HEK293T (cell line): ENCODE results near the gene MRPS7.

ENCODE experiments used
- CTCF ChIA-PET: fragments of 350-600 bp; formaldehyde crosslinking; extraction: SDS; loops from one replicate; lab custom pipeline; 2021; ENCODE audit warnings: antibody characterized with exemption, inconsistent platforms; lab: Yijun Ruan, JAX
- POLR2A ChIA-PET: fragments of 350-600 bp; formaldehyde crosslinking; extraction: SDS; loops from one replicate; lab custom pipeline; 2020; ENCODE audit warnings: antibody characterized with exemption, inconsistent platforms; lab: Yijun Ruan, JAX
- DNase-seq: peaks from one replicate; pipeline ENCODE4 v3.0.0; 2012; ENCODE audit warnings: mixed read lengths; ENCODE audit errors: extremely low spot score
- ARNT ChIP-seq: fragments of 450-650 bp; IDR thresholded peaks from 2 replicates; pipeline ENCODE4 v1.6.1; 2017; ENCODE audit warnings: mild to moderate bottlenecking
- BHLHE40 ChIP-seq: fragments of 450-650 bp; IDR thresholded peaks from 2 replicates; pipeline ENCODE4 v1.6.1; 2016; ENCODE audit warnings: mild to moderate bottlenecking, moderate library complexity, borderline replicate concordance
- CTBP1 ChIP-seq: fragments of 450-650 bp; IDR thresholded peaks from 2 replicates; pipeline ENCODE4 v1.6.1; 2016; ENCODE audit warnings: borderline replicate concordance
- ELF4 ChIP-seq: fragments of 450-650 bp; IDR thresholded peaks from 2 replicates; pipeline ENCODE4 v1.6.1; 2017; ENCODE audit warnings: antibody characterized with exemption
- FOXA1 ChIP-seq: fragments of 450-650 bp; IDR thresholded peaks from 2 replicates; pipeline ENCODE4 v1.6.1; 2016; ENCODE audit warnings: mild to moderate bottlenecking
- FOXK2 ChIP-seq: fragments of 450-650 bp; IDR thresholded peaks from 2 replicates; pipeline ENCODE4 v1.6.1; 2016; ENCODE audit warnings: mild to moderate bottlenecking
- FOXM1 ChIP-seq: fragments of 450-650 bp; IDR thresholded peaks from 2 replicates; pipeline ENCODE4 v1.6.1; 2017; ENCODE audit warnings: mild to moderate bottlenecking, borderline replicate concordance
- HDGF ChIP-seq: fragments of 450-650 bp; IDR thresholded peaks from 2 replicates; pipeline ENCODE4 v1.6.1; 2017; ENCODE audit warnings: antibody characterized with exemption, borderline replicate concordance
- L3MBTL2 ChIP-seq: fragments of 450-650 bp; conservative IDR thresholded peaks from 2 replicates; pipeline ENCODE4 v1.6.1; 2016; ENCODE audit warnings: mild to moderate bottlenecking
- LEF1 ChIP-seq: fragments of 450-650 bp; IDR thresholded peaks from 2 replicates; pipeline ENCODE4 v1.6.1; 2017; ENCODE audit warnings: mild to moderate bottlenecking, borderline replicate concordance
- NFRKB ChIP-seq: fragments of 450-650 bp; IDR thresholded peaks from 2 replicates; pipeline ENCODE4 v1.6.1; 2016; ENCODE audit warnings: mild to moderate bottlenecking, moderate library complexity
- SP1 ChIP-seq: fragments of 450-650 bp; IDR thresholded peaks from 2 replicates; pipeline ENCODE4 v1.6.1; 2017
- SUZ12 ChIP-seq: fragments of 450-650 bp; IDR thresholded peaks from 2 replicates; pipeline ENCODE4 v1.6.1; 2016; ENCODE audit warnings: mild to moderate bottlenecking
- TARDBP ChIP-seq: fragments of 450-650 bp; IDR thresholded peaks from 2 replicates; pipeline ENCODE4 v1.6.1; 2016
- ZNF384 ChIP-seq: fragments of 450-650 bp; IDR thresholded peaks from 2 replicates; pipeline ENCODE4 v1.6.1; 2016
- TF ChIP-seq, protein P1 (sequence below): fragments of 450-650 bp; IDR thresholded peaks from 2 replicates; pipeline ENCODE4 v1.6.1; 2016

MRPS7 gene

DNA sequence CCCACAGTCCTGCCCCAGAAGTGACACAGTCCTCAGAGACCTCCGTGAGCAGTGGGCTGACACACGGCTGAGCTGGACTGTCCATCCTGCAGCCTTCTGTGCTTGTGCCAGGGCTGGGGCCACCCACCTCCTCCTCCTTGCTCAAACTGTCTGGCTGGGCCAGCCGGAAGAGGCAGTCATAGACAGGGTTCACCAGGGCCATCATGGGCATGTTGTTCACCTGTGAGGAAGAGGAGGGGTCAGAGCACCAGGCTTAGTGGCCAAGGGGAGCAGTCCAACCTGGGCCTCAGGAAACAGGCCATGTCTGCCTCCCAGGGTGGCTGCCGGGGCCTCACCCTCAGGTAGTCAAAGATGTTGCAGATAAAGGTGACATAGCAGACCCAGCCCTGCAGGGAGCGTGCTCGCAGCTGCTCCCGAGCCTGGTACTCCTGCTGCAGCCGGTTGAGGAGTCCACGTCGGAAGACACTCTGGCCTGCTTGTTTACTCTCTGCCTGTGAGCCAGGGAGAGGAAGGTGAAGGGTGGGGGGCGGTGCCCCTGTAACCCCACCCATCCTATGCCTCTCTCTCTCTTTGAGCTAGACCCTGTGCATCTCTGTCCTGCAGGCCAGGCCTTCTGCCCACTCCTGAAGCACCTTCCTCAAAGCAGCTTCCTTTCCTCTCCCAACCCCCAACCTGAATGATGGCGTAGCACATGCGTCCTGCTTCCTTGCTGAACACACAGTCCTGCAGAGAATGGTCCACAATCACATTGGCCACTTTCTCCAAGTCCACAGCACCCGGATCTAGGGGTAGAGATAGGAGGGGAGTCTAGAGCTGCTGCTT, 5.9 kb downstream of the MRPS7 start:
- ChIA-PET POLR2A (interaction anchor here (0.7 to 2.4 kb wide), 3 partner anchors 10 to 126 kb away, joined by 4 to 11 read pairs (median 6); partner anchors contain the start of gene SLC25A19), CTCF (no interaction called here)
- DNase-seq = no peak
- TF ChIP-seq CTBP1 (no peak), HDGF (no peak), SP1 (no peak), FOXK2 (no peak), NFRKB (no peak), LEF1 (no peak), FOXM1 (no peak), TARDBP (no peak), ZNF384 (no peak)
- TF ChIP-seq, protein P1, sequence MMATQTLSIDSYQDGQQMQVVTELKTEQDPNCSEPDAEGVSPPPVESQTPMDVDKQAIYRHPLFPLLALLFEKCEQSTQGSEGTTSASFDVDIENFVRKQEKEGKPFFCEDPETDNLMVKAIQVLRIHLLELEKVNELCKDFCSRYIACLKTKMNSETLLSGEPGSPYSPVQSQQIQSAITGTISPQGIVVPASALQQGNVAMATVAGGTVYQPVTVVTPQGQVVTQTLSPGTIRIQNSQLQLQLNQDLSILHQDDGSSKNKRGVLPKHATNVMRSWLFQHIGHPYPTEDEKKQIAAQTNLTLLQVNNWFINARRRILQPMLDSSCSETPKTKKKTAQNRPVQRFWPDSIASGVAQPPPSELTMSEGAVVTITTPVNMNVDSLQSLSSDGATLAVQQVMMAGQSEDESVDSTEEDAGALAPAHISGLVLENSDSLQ = no peak

DNA sequence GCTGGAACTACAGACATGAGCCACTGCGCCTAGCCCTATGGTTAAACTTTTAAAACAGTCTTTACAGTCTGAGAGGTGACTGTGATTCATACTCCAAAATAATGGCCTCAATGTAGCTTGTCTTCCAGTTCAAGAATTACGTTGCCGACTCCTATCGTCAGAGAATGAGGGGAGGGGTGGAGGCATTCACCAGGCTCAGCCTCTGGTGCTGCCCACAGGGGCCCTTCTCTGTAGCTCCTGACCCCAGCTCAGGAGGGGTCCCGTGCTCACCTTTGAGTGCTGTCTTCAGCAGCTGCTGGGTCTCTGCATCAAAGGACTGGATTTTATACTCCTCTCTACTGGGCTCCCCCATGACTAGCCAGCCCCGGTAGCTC, 8.2 kb downstream of the MRPS7 start:
- no peak for DNase-seq
- ChIA-PET POLR2A (interaction anchor here (1.0 to 6.4 kb wide), 22 partner anchors 8 to 510 kb away, joined by 3 to 120 read pairs (median 8); partner anchors contain the start of genes GGA3, GRB2, MRPL58 and MRPS7), CTCF (interaction anchor here (1.4 to 2.7 kb wide), 8 partner anchors 8 to 309 kb away, joined by 4 to 26 read pairs (median 8); partner anchors contain the start of genes GGA3, GRB2 and MRPS7)
- TF ChIP-seq ELF4 = no peak
- TF ChIP-seq ZNF384 = no peak
- TF ChIP-seq HDGF = no peak
- no peak for TF ChIP-seq FOXK2
- TF ChIP-seq FOXA1 = no peak
- TF ChIP-seq ARNT = no peak
- TF ChIP-seq FOXM1 = no peak
- no peak for TF ChIP-seq SP1
- TF ChIP-seq NFRKB = no peak
- TF ChIP-seq TARDBP = no peak
- TF ChIP-seq CTBP1 = no peak
- TF ChIP-seq L3MBTL2 = no peak
- TF ChIP-seq, protein P1 = no peak
- no peak for TF ChIP-seq LEF1
- no peak for TF ChIP-seq BHLHE40

GRCh38 chr17:75270218-75270965, 8.7 kb downstream of the MRPS7 start:
- TF ChIP-seq ARNT (no peak), ZNF384 (no peak), NFRKB (no peak), FOXA1 (no peak), ELF4 (no peak), L3MBTL2 (no peak), HDGF (no peak), TARDBP (no peak), SUZ12 (no peak), FOXM1 (no peak), CTBP1 (no peak), BHLHE40 (no peak), LEF1 (no peak), SP1 (no peak), FOXK2 (no peak)
- TF ChIP-seq, protein P1 = no peak
- peak; percentile 66 for DNase-seq
- POLR2A ChIA-PET = interaction anchor here (0.6 to 6.4 kb wide), 48 partner anchors 9 to 510 kb away, joined by 3 to 120 read pairs (median 5); partner anchors contain the start of genes GGA3, GRB2, HID1 and JPT1
- CTCF ChIA-PET = interaction anchor here (0.6 to 2.7 kb wide), 37 partner anchors 9 to 309 kb away, joined by 3 to 28 read pairs (median 5); partner anchors contain the start of genes ARMC7, GGA3, GRB2 and MRPS7

DNA sequence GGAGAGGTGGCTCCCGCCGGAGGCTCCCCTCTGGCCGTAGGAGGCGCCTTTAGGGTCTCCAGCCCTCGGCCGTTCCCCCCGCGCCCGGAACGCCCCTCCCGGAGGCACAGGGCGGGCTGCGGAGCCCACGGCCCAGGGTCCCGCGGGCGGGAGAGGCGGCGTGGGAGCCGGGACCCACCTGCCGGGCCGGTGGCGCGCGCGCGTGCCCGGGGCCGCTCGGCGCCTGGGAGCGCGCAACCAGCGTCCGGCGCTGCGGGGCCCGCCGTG, 9.2 kb downstream of the MRPS7 start, which contains the start of gene MIF4GD:
Gene MIF4GD, minus strand, starts transcription at position 266 of the 267 bp plus-strand sequence. CDS start 1,036 bp downstream, outside the sequence.
- no peak for DNase-seq
- TF ChIP-seq ZNF384 (no peak), SUZ12 (no peak), LEF1 (no peak), HDGF (no peak), FOXM1 (0 out of 2 replicates have a peak, but pooled peaks have one; percentile 55), NFRKB (no peak), SP1 (no peak), ELF4 (no peak), FOXA1 (no peak), ARNT (peak; percentile 82), CTBP1 (no peak), L3MBTL2 (no peak), FOXK2 (no peak), BHLHE40 (no peak), TARDBP (no peak)
- TF ChIP-seq, protein P1 = no peak
- ChIA-PET POLR2A (interaction anchor here (0.6 to 6.4 kb wide), 50 partner anchors 10 to 509 kb away, joined by 3 to 120 read pairs (median 4); partner anchors contain the start of genes GGA3, GRB2, HID1 and JPT1), CTCF (interaction anchor here (0.6 to 2.7 kb wide), 38 partner anchors 9 to 310 kb away, joined by 3 to 28 read pairs (median 5); partner anchors contain the start of genes ARMC7, GGA3, GRB2 and MRPS7)
